ENCODE data around the gene THAP7. TPM values are rescaled to one million over a fixed set of nuclear protein-coding genes. Genes with fewer than 3 reads are reported as not detected.
A peak's percentile ranks its signal among the peaks of the same experiment; 100 is the strongest.

THAP7 gene
- total and polyA plus RNA-seq, 2 of the 13 experiments (the other 11 are each of a cell fraction or from before 2014, with no cell fraction given) = 13.0 to 25.5 TPM

DNA sequence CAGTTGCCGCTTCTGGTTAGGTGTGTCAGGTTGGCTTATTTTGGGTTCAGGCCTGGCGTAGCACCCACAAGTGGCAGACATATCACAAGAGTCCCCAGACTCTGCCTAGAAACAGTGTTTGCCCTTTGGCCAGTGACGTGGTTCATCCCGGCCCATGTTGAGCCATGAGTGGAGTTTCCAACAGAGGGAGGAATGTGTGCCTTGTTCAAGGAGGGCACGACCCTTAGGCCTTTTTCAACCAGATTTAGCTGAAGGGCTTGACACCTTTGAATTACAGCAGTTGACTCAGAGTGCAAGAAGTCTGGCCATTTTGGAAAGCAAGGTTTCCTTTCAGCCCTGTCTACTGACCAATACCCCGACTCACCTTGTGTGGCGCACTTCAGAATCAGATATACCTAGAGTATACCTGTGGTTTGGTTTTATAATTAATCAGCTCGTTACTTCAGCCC, 50.0 kb downstream of the THAP7 start (continued):
- TF ChIP-seq, protein P1, sequence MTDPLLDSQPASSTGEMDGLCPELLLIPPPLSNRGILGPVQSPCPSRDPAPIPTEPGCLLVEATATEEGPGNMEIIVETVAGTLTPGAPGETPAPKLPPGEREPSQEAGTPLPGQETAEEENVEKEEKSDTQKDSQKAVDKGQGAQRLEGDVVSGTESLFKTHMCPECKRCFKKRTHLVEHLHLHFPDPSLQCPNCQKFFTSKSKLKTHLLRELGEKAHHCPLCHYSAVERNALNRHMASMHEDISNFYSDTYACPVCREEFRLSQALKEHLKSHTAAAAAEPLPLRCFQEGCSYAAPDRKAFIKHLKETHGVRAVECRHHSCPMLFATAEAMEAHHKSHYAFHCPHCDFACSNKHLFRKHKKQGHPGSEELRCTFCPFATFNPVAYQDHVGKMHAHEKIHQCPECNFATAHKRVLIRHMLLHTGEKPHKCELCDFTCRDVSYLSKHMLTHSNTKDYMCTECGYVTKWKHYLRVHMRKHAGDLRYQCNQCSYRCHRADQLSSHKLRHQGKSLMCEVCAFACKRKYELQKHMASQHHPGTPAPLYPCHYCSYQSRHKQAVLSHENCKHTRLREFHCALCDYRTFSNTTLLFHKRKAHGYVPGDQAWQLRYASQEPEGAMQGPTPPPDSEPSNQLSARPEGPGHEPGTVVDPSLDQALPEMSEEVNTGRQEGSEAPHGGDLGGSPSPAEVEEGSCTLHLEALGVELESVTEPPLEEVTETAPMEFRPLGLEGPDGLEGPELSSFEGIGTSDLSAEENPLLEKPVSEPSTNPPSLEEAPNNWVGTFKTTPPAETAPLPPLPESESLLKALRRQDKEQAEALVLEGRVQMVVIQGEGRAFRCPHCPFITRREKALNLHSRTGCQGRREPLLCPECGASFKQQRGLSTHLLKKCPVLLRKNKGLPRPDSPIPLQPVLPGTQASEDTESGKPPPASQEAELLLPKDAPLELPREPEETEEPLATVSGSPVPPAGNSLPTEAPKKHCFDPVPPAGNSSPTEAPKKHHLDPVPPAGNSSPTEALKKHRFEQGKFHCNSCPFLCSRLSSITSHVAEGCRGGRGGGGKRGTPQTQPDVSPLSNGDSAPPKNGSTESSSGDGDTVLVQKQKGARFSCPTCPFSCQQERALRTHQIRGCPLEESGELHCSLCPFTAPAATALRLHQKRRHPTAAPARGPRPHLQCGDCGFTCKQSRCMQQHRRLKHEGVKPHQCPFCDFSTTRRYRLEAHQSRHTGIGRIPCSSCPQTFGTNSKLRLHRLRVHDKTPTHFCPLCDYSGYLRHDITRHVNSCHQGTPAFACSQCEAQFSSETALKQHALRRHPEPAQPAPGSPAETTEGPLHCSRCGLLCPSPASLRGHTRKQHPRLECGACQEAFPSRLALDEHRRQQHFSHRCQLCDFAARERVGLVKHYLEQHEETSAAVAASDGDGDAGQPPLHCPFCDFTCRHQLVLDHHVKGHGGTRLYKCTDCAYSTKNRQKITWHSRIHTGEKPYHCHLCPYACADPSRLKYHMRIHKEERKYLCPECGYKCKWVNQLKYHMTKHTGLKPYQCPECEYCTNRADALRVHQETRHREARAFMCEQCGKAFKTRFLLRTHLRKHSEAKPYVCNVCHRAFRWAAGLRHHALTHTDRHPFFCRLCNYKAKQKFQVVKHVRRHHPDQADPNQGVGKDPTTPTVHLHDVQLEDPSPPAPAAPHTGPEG (CRISPR knock-in tag; IDR thresholded peaks at IDR 0.05) = peak; percentile 61; the same call in 1 of the 2 replicates
- TF ChIP-seq SIX4 (CRISPR knock-in tag; IDR thresholded peaks at IDR 0.05) (no peak), SSRP1 (CRISPR knock-in tag; IDR thresholded peaks at IDR 0.05) (no peak; the same call in 1 of the 2 replicates), ZNF224 (CRISPR knock-in tag; IDR thresholded peaks at IDR 0.05) (no peak), ZNF260 (CRISPR knock-in tag; IDR thresholded peaks at IDR 0.05; ENCODE audit: borderline replicate concordance, low read depth) (no peak), POGZ (CRISPR knock-in tag; IDR thresholded peaks at IDR 0.05) (no peak)
- TF ChIP-seq, protein P2, sequence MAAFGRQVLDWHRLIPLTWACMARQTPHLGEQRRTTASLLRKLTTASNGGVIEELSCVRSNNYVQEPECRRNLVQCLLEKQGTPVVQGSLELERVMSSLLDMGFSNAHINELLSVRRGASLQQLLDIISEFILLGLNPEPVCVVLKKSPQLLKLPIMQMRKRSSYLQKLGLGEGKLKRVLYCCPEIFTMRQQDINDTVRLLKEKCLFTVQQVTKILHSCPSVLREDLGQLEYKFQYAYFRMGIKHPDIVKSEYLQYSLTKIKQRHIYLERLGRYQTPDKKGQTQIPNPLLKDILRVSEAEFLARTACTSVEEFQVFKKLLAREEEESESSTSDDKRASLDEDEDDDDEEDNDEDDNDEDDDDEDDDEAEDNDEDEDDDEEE (CRISPR knock-in tag; IDR thresholded peaks at IDR 0.05) = no peak
- TF ChIP-seq, protein P3, sequence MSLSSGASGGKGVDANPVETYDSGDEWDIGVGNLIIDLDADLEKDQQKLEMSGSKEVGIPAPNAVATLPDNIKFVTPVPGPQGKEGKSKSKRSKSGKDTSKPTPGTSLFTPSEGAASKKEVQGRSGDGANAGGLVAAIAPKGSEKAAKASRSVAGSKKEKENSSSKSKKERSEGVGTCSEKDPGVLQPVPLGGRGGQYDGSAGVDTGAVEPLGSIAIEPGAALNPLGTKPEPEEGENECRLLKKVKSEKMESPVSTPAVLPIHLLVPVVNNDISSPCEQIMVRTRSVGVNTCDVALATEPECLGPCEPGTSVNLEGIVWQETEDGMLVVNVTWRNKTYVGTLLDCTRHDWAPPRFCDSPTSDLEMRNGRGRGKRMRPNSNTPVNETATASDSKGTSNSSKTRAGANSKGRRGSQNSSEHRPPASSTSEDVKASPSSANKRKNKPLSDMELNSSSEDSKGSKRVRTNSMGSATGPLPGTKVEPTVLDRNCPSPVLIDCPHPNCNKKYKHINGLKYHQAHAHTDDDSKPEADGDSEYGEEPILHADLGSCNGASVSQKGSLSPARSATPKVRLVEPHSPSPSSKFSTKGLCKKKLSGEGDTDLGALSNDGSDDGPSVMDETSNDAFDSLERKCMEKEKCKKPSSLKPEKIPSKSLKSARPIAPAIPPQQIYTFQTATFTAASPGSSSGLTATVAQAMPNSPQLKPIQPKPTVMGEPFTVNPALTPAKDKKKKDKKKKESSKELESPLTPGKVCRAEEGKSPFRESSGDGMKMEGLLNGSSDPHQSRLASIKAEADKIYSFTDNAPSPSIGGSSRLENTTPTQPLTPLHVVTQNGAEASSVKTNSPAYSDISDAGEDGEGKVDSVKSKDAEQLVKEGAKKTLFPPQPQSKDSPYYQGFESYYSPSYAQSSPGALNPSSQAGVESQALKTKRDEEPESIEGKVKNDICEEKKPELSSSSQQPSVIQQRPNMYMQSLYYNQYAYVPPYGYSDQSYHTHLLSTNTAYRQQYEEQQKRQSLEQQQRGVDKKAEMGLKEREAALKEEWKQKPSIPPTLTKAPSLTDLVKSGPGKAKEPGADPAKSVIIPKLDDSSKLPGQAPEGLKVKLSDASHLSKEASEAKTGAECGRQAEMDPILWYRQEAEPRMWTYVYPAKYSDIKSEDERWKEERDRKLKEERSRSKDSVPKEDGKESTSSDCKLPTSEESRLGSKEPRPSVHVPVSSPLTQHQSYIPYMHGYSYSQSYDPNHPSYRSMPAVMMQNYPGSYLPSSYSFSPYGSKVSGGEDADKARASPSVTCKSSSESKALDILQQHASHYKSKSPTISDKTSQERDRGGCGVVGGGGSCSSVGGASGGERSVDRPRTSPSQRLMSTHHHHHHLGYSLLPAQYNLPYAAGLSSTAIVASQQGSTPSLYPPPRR (CRISPR knock-in tag; IDR thresholded peaks at IDR 0.05; ENCODE audit: borderline replicate concordance) = peak; percentile 29; the same call in 1 of the 2 replicates
- TF ChIP-seq, protein P4, sequence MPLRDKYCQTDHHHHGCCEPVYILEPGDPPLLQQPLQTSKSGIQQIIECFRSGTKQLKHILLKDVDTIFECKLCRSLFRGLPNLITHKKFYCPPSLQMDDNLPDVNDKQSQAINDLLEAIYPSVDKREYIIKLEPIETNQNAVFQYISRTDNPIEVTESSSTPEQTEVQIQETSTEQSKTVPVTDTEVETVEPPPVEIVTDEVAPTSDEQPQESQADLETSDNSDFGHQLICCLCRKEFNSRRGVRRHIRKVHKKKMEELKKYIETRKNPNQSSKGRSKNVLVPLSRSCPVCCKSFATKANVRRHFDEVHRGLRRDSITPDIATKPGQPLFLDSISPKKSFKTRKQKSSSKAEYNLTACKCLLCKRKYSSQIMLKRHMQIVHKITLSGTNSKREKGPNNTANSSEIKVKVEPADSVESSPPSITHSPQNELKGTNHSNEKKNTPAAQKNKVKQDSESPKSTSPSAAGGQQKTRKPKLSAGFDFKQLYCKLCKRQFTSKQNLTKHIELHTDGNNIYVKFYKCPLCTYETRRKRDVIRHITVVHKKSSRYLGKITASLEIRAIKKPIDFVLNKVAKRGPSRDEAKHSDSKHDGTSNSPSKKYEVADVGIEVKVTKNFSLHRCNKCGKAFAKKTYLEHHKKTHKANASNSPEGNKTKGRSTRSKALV (CRISPR knock-in tag; IDR thresholded peaks at IDR 0.05) = peak; percentile 56; the same call in 1 of the 2 replicates
- TF ChIP-seq, protein P5, sequence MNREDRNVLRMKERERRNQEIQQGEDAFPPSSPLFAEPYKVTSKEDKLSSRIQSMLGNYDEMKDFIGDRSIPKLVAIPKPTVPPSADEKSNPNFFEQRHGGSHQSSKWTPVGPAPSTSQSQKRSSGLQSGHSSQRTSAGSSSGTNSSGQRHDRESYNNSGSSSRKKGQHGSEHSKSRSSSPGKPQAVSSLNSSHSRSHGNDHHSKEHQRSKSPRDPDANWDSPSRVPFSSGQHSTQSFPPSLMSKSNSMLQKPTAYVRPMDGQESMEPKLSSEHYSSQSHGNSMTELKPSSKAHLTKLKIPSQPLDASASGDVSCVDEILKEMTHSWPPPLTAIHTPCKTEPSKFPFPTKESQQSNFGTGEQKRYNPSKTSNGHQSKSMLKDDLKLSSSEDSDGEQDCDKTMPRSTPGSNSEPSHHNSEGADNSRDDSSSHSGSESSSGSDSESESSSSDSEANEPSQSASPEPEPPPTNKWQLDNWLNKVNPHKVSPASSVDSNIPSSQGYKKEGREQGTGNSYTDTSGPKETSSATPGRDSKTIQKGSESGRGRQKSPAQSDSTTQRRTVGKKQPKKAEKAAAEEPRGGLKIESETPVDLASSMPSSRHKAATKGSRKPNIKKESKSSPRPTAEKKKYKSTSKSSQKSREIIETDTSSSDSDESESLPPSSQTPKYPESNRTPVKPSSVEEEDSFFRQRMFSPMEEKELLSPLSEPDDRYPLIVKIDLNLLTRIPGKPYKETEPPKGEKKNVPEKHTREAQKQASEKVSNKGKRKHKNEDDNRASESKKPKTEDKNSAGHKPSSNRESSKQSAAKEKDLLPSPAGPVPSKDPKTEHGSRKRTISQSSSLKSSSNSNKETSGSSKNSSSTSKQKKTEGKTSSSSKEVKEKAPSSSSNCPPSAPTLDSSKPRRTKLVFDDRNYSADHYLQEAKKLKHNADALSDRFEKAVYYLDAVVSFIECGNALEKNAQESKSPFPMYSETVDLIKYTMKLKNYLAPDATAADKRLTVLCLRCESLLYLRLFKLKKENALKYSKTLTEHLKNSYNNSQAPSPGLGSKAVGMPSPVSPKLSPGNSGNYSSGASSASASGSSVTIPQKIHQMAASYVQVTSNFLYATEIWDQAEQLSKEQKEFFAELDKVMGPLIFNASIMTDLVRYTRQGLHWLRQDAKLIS (CRISPR knock-in tag; IDR thresholded peaks at IDR 0.05) = no peak
